ENCODE data around the gene TMEM198. TPM values are rescaled to one million over a fixed set of nuclear protein-coding genes. Genes with fewer than 3 reads are reported as not detected.

The TMEM198 gene
- total and polyA plus RNA-seq, 9 of the 15 experiments (the other 6 are each of a cell fraction or from before 2014, with no cell fraction given): 0.03 to 3.8 (median 1.0) TPM

- TF ChIP-seq ZBTB9 (CRISPR knock-in tag; IDR thresholded peaks at IDR 0.05) (no peak; the same call in 1 of the 2 replicates), CREB5 (CRISPR knock-in tag; IDR thresholded peaks at IDR 0.05) (no peak), TCF3 (CRISPR knock-in tag; IDR thresholded peaks at IDR 0.05) (peak; percentile 93), NUFIP1 (IDR thresholded peaks at IDR 0.05; ENCODE audit: partially characterized antibody) (no peak), GTF3C2 (IDR thresholded peaks at IDR 0.05; ENCODE audit: borderline replicate concordance, extremely low read depth, insufficient read length) (no peak), ZNF518B (CRISPR knock-in tag; IDR thresholded peaks at IDR 0.05) (no peak), SRF (CRISPR knock-in tag; IDR thresholded peaks at IDR 0.05) (no peak), CTBP1 (IDR thresholded peaks at IDR 0.05; ENCODE audit: borderline replicate concordance) (peak; percentile 98), MEIS2 (IDR thresholded peaks at IDR 0.05; ENCODE audit: partially characterized antibody) (peak; percentile 39), HES1 (IDR thresholded peaks at IDR 0.05; ENCODE audit: low read depth) (peak; percentile 77), PCBP1 (IDR thresholded peaks at IDR 0.05; ENCODE audit: low read depth, low read length, poor library complexity, severe bottlenecking) (no peak), RBFOX2 (IDR thresholded peaks at IDR 0.05; ENCODE audit: low read depth, low read length) (no peak), CTCFL (IDR thresholded peaks at IDR 0.05; ENCODE audit: borderline replicate concordance, insufficient read depth, low read depth, low read length, poor library complexity, severe bottlenecking) (no peak)
Observed at GRCh38 chr2:219525533-219526232, 18.1 kb upstream of the TMEM198 start (continued).

Data from K562 (cell line).